GM12872 (cell line): Measurements from ENCODE around the gene CDK5RAP2.

Source experiments
- TF ChIP-seq, protein P1 (sequence below): IDR thresholded peaks from 3 replicates; pipeline ENCODE4 v1.5.1; 2011; ENCODE audit warnings: low read depth, mild to moderate bottlenecking, low read length, moderate library complexity; ENCODE audit not compliant: insufficient read depth

The CDK5RAP2 gene

DNA sequence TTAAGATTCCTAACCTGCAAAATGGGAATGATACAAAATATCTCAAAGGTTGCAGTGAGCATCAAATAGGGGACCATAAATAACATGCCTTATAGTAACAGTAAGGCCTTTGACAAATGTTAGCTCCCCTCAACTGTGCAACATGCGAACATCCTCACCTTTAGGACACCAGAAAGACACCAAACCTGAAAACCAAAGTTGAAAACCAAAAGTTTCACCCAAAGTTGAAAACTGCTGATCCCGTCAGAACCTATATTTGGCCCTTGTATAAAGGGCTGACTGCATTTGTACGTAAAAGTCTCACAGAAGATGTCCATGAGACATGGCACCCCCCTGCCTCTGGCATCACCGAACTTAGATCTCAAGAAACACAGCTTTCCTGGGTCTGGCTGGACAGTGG lies 12.1 kb downstream of the CDK5RAP2 start:
- TF ChIP-seq, protein P1, sequence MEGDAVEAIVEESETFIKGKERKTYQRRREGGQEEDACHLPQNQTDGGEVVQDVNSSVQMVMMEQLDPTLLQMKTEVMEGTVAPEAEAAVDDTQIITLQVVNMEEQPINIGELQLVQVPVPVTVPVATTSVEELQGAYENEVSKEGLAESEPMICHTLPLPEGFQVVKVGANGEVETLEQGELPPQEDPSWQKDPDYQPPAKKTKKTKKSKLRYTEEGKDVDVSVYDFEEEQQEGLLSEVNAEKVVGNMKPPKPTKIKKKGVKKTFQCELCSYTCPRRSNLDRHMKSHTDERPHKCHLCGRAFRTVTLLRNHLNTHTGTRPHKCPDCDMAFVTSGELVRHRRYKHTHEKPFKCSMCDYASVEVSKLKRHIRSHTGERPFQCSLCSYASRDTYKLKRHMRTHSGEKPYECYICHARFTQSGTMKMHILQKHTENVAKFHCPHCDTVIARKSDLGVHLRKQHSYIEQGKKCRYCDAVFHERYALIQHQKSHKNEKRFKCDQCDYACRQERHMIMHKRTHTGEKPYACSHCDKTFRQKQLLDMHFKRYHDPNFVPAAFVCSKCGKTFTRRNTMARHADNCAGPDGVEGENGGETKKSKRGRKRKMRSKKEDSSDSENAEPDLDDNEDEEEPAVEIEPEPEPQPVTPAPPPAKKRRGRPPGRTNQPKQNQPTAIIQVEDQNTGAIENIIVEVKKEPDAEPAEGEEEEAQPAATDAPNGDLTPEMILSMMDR, result no peak

DNA sequence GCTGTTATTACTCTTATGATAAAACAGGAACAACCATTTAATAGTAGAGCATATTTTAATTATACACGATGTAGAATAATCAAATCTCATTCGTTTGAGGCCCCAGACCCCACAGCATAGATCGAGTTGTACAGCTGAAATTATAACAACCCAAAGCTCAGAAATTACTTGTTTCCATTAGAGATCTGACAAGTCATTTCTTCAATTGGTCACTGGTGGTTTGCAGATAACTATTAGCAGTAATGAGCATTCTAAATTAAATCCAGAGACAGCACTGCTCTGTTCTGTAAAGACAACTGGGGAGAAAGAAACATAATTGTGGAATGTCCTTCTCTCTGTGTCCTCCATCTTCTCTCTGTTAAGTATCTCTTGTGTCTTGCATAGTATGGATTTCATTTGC lies 12.9 kb downstream of the CDK5RAP2 start:
- TF ChIP-seq, protein P1, result no peak

DNA sequence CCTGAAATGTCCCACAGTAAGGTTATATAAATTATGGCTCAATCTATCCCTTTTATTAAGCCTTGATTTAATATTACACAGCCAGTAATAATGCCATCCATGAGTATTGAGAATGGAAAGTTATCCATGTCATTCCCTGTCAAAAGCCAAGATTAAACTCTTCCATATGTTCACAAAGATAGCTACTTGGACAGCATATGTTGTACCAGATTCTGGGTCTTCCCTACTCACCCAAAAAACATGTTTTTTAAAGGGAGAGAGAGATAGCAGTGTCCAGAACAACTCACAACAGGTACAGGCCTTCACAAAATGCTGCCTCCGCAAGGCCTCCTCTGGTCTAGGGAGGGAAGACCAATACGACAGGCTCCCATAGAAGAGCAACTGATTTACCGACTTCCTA lies 15.4 kb downstream of the CDK5RAP2 start:
- TF ChIP-seq, protein P1, result no peak

DNA sequence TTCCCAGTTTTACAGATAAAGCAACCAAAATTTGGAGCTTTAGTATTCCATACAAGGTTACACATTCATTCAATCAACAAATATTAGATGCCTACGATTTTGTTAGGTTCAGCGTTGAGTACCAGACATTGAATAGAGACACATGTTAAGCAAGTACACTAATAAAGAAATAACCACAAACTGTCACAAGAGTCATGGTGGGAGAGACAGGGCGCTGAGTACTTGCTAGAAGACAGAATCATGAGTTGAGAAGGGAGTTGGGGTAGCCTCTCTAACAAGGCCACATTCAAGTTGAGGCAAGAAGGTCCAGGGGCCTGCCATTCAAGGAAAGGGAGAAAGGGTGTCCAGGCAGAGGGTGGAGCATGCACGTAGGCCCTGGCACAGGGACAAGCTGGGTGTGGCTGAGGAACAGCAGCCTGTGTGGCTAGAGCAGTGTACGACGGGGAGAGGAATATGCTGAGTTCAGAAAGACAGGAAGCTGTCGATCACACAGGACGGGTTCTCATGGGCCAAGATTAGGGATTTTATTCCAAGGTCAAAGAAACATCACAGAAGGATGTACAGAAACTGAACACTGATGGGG lies 17.0 kb downstream of the CDK5RAP2 start:
- TF ChIP-seq, protein P1, result no peak

DNA sequence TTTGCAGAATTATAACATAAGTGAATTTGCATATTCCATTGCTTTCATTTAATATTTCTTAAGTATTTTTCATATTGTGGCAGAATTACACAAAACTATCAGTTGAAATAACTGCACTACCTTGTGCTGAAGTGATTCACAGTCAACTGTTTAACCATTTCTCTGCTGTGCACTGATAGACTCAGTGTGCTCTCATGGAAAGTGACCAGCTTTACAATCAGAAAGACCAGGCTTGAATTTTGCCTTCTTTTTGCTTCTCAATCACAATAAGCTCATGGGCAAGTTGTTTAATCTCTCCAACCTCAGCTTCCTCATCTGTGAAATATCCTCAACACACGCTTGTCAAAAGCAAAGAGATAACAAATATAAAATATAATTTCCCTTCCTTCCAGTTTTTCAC lies 18.3 kb downstream of the CDK5RAP2 start:
- TF ChIP-seq, protein P1, result no peak

DNA sequence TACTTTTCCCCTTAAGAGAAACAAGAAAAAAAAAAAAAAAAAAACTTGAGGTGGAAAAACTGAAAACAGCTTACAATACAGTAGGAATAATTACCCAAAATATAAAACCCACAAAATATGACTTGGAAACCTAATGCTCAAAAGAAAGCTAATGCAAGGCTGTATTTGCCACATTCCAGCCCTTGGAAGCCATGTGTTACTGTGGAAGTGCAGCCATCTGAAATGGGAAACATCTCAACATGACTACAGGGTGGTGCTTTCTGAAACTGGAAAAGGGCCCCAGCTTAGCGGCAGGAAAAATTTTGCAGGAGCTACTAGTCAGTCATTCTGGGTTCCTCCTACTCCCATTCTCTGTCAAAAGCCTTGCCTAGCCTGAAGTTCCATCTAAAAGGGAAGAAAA lies 20.4 kb downstream of the CDK5RAP2 start:
- TF ChIP-seq, protein P1, result no peak

DNA sequence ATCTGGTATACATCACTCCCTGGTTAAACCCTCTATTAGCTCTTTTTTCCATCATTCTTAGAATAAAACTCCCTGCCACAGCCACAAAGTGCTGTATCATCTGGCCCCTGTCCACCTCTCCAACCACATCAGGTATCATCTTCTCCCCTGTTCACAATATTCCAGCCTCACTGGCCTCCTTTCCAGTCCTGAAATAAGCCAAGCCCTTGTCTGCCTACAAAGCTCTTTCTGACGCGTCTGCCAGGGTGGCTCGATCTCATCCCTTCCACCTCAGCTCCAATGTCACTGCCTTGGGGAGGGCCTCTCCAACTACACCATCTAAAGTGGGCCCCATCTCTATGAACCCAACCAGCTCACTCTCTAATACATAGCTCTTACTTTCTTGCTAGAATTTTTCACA lies 21.5 kb downstream of the CDK5RAP2 start:
- TF ChIP-seq, protein P1, result no peak
